GM12872 (cell line): ENCODE results near the gene SDS.

Experiments used
- TF ChIP-seq, protein P1 (sequence below): IDR thresholded peaks from 3 replicates; pipeline ENCODE4 v1.5.1; 2011; ENCODE audit warnings: low read depth, mild to moderate bottlenecking, low read length, moderate library complexity; ENCODE audit not compliant: insufficient read depth

SDS gene

DNA sequence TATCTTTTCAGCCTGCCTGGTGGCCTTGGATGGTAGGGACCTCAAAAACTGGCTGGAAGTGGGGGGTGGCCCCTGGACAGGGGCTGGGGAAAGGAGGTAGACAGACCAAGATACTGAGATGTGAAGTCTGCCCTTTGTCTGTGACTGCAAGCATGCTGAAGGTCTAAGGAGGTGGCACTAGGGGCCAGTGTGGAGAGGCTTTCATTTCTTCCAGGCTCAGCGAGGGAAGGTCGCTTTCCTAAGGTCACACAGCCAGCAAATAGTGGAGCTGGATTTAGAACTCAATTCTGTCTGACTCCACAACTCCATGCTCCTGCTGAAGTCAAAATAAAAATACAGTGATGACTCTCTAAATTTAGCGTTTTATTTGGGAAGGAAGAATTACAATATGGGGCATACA, 56.6 kb downstream of the SDS start:
- TF ChIP-seq, protein P1, sequence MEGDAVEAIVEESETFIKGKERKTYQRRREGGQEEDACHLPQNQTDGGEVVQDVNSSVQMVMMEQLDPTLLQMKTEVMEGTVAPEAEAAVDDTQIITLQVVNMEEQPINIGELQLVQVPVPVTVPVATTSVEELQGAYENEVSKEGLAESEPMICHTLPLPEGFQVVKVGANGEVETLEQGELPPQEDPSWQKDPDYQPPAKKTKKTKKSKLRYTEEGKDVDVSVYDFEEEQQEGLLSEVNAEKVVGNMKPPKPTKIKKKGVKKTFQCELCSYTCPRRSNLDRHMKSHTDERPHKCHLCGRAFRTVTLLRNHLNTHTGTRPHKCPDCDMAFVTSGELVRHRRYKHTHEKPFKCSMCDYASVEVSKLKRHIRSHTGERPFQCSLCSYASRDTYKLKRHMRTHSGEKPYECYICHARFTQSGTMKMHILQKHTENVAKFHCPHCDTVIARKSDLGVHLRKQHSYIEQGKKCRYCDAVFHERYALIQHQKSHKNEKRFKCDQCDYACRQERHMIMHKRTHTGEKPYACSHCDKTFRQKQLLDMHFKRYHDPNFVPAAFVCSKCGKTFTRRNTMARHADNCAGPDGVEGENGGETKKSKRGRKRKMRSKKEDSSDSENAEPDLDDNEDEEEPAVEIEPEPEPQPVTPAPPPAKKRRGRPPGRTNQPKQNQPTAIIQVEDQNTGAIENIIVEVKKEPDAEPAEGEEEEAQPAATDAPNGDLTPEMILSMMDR, result no peak

GRCh38 chr12:113346353-113346752, 57.3 kb downstream of the SDS start:
- TF ChIP-seq, protein P1, result no peak

DNA sequence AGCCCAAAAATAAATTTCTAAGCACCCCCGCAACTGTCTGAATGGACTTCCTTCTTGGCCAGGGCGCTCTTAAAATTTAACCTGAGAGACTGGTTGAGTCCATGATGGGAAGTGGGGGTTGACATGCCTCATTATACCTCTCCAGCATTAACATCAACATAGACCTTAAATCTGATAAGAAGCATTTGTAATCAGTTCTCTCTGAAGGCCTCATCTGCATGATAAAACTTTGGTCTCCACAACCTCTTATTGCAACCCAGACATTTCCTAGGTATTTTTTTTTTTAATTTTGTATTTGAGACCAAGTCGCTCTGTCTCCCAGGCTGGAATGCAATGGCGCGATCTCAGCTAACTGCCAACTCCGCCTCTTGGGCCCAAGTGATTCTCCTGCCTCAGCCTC, 58.4 kb downstream of the SDS start:
- TF ChIP-seq, protein P1, result no peak
